Stimulated activated CD4-positive, alpha-beta T cell treated with anti-CD3 and anti-CD28 coated beads, Interleukin-12 subunit alpha, Interleukin-12 subunit beta, amount 100 ng/mL, for 48 hours (primary cell): ENCODE data around the gene LRRC14B.

Experiments
- DNase-seq, 3 donors: peaks; one replicate each; pipeline ENCODE4 v3.0.0-alpha.2; 2020; ENCODE audit warnings: low read depth in 2 of 3, low spot score in 1 of 3

Gene LRRC14B

GRCh38 chr5:191036-191948, at the start of gene LRRC14B:
TSS of gene LRRC14B (plus strand) at chr5:191495. CDS start at chr5:191539, 44 bp downstream.
- DNase-seq: no peak

DNA sequence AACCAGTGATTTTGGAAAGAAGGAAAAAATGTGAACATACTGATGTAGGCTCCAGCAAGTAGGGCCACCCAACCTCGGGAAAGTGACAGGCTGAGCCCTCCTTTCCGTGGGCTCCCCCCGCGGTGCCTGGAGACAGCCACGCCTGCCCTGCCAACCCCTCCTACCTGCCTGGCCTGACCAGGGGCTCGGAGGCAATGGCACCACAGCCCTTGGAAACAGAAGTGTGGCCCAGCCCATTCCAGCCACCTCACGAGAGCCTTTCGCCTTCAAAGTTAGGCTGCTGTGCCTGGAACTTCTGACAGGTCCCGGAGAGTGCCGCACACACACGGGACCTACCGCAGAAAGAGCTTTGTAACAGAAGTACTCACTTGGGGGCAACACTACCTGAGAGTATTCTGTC, 49.5 kb upstream of the LRRC14B start:
- no peak for DNase-seq

DNA sequence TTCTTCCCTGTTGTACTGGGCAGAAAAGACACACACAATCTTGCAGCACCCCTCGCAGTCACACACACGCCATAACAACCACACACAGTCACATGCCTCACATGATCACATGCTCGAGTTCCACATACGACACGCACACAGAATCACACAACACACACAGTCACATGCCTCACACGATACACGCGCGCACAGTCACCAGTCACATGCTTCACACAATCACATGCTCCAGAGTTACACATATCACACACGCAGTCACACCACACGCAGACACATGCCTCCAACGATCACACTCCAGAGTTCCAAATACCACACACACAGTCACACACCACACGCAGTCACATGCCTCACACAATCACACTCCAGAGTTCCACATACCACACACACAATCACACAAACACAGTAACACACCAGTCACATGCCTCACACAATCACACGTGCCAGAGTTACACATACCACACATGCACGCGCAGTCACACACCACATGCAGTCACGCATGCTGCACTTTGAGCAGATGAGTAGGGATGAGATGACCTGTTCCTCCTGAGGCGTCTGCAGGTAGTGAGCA, 49.0 kb upstream of the LRRC14B start:
- no peak for DNase-seq

GRCh38 chr5:143041-143440, 48.3 kb upstream of the LRRC14B start:
- DNase-seq: no peak

- no peak for DNase-seq
Measured at GRCh38 chr5:144941-145340, 46.4 kb upstream of the LRRC14B start.

GRCh38 chr5:145585-146323, 45.5 kb upstream of the LRRC14B start:
- DNase-seq: no peak

DNA sequence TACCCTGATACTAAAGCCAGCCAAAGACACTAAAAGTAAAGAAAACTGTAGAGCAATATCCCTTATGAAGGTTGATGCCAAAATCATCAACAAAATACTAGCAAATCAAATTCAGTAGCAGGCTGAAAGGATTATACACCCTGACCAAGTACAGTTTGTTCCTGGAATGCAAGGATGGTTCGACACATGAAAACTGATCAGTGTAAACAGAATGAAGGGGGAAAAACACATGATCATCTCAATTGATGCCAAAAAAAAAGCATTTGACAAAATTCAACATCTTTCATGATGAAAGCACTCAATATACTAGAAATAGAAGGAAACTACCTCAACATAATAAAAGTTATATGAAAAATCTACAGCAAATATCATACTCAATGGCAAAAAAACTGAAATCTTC, 43.5 kb upstream of the LRRC14B start:
- DNase-seq: no peak

GRCh38 chr5:149745-150485, 41.4 kb upstream of the LRRC14B start:
- DNase-seq: no peak

DNA sequence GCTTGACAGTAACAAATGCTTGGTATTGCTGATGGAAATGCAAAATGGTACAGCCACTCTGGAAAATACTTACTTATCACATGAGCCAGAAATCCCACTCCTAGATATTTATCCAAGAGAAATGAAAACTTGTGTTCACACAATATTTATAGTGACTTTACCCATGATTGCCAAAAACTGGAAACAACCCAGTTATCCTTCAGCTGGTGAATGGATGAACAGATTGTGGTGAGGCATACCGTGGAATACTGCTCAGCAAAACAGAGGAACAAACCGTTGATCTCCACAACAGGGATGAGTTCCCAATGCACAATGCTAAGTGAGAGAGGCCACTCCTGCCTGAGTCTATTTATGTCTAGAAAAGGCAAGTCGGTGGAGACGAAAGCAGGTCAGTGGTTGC, 40.5 kb upstream of the LRRC14B start:
- DNase-seq: no peak

DNA sequence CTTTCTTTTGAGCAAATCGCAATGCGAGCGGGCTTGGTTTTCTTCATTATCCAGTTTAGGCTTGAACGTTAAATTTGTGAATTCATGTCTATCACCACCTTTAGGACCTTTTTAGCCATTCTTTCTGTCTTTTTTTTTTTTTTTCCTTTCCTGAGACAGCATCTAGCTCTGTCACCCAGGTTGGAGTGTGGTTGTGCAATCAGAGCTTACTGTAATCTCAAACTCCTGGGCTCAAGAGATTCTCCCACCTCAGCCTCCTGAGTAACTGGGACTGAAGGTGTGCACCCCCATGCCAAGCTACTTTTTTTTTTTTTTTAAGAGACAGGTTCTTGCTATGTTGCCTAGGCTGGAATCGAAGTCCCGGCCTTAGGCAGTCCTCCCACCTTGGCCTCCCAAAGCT, 39.2 kb upstream of the LRRC14B start:
- DNase-seq: no peak

DNA sequence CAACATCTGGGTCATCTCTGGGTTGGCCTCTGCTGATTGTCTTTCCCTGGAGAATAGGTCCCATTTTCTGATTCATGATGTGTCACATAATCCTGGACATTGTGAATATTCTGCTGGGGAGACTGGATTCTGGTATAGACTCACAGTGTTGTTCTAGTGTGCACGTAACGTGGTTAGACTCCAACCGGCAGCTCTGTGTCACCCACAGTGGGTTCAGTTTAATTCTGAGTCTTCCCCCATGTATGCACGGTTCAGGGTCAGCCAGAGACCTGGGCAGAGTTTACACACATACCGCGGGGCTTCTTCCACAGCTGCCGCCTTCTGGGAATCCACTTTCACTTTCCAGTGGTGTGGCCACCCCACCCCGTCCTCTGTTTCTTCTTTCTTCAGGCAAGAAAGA, 38.0 kb upstream of the LRRC14B start:
- no peak for DNase-seq

GRCh38 chr5:154236-154635, 37.1 kb upstream of the LRRC14B start:
- DNase-seq: no peak

GRCh38 chr5:154826-155225, 36.5 kb upstream of the LRRC14B start:
- DNase-seq: no peak

DNA sequence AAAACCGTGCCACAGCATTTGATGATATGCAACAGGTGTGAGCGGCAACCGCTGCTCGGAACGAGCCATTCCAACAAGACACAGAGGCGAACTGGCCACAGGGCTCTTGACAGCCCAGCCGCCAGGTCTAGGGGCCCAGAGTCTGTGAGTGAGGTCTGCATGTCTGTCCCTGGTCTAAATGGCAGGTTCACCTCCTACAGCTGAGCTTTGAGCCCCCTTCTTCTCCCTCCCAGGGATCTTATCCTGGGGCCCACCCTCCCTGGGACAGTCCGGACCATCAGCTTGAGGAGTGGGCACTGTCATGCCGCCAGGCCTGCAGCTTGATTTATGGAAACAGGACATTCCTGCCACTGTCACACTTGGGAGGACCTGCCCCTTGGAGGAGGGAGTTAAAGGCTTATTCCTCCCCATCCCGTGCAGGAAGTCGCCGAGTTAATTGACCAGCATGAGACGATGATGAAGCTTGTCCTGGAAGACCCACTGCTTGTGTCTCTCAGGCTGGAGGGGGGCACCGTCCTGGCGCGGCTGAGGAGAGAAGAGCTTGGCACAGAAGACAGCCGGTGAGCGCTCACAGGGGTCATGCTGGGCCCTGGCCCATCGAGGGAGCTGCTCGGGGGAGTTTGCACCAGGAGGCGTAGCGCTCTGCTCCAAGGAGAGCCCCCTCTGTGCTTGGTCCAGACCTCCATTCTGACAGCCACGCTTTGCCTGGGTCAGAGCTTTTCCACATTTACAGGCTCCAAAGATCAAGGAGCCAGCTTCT, 35.5 kb upstream of the LRRC14B start:
- no peak for DNase-seq

DNA sequence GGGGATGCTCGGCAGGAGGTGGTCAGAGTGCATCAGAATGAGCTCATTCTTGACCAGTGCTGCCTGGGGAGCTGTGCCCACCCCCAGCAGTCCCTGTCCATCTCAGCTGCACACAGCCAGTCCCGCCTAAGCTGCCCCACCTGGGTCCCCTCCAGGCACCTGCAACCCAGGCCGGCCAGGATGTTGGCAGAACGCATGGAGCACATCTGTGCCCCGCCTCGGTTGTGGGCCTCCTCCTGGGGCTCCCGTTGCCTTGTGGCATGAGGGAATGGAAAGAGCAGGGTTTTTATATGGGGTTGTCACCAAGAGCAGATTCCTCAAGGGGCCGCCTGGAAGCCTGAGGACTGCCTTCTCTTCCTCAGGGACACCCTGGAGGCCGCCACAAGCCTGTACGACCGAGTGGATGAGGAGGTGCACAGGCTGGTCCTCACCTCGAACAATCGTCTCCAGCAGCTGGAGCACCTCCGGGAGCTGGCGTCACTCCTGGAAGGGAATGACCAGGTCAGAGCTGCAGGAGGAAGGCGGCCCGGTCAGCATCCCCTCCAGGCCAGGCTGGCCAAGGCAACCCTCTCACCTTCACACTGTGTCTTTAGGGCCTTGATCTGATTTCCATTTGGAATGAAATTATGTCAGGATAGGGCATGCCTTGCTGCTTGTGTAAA, 34.8 kb upstream of the LRRC14B start:
- no peak for DNase-seq

DNA sequence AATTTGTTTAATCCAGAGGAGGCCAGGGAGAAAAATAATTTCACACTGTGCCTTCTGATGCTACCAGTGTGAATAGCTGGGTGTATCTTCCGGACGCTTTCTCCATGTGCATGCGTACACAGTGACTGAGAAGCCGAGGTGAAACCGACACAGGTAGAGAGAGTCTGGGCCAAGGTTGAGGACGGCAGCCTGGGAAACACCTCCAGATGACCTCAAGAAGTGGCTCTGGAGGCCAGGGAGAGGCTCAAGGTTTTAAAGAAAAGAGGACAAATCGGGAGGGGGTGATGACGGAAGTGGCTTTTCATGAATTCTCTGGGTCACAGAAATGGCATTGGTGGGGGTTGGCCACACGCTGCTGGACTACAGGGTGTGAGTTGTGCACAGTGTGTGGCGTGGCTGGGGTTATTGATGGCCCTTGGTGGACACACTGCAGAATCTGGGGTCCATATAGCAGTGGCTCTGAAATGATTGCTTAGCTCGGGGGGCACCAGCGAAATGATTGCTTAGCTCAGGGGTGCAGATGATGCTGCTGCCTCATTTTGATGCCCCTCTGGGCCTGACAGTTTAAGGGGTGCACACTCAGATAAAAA, 34.1 kb upstream of the LRRC14B start:
- DNase-seq: no peak

GRCh38 chr5:157801-158200, 33.5 kb upstream of the LRRC14B start:
- no peak for DNase-seq

- DNase-seq: no peak
Measured at GRCh38 chr5:158807-159447, 32.4 kb upstream of the LRRC14B start.

DNA sequence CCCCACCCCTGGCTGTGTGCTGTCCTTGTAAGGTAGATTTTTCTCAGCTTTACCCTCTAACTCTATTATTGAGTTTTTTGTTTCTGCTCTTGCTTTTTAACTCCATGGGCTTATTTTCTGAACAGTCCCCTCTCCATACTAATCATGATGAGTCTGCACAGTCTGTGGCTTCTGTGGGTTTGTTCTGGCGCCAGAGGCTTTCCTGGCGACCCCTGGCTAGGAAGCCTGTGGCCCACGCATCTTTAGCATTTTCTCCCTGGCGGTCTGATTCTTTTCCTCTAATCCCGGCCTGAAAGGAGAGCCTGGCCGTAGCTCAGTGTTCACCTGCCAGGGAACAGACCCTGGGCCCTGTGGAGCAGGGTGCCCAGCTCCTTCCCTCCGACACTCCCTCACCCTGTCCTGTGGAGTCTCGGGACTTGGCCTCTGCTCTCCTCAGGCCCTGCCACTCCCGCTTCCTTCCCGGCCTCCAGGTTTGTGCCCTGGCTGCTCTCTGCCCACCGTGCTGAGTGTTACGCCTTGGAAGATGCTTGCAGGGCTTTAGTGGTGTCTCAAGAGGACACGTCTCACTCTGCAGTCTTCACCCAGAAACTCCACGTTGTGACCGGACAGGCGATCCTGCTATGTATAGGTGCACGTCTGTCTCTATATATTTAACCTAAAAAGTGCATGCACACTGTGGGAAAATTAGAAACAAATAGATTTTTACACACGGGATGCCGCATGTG, 31.7 kb upstream of the LRRC14B start:
- no peak for DNase-seq
